Measurements from ENCODE around the gene PLPPR3. TPM values are rescaled to one million over a fixed set of nuclear protein-coding genes. Genes with fewer than 3 reads are reported as not detected.

Gene PLPPR3
- total RNA-seq, 1 experiment from 2014 or later = 57.9 TPM

GRCh38 chr19:813219-814151, 8.3 kb downstream of the PLPPR3 start:
- Histone ChIP-seq H2BK15ac (ENCODE audit: low read depth, low read length) (no peak overlapping the region), H4K20me1 (ENCODE audit: control insufficient read depth, insufficient read depth, insufficient read length) (no peaks in the 10 kb centered on the region), H2BK120ac (ENCODE audit: low read depth, low read length, poor library complexity, severe bottlenecking) (no peak overlapping the region), H3K9me3 (ENCODE audit: control insufficient read depth, low read depth, low read length) (no peaks in the 10 kb centered on the region), H2BK5ac (ENCODE audit: insufficient read length, low read length) (no peak overlapping the region), H3K18ac (ENCODE audit: insufficient read length, low read depth, low read length) (no peak overlapping the region), H2AK5ac (ENCODE audit: insufficient read length, low read length) (no peak overlapping the region), H4K5ac (ENCODE audit: insufficient read length, low read depth, low read length) (no peak overlapping the region), H2AFZ (ENCODE audit: low read length) (no peak overlapping the region), H3K23ac (ENCODE audit: insufficient read length, low read depth, low read length) (no peak overlapping the region), H3K79me2 (ENCODE audit: insufficient read depth, low read length) (no peaks in the 10 kb centered on the region), H4K8ac (replicated peaks; ENCODE audit: insufficient read length, low read depth, low read length) (no peak overlapping the region), H3K14ac (ENCODE audit: insufficient read depth, low read length) (no peak overlapping the region), H3K9ac (ENCODE audit: extremely low read depth, insufficient read length, low read length) (no peak overlapping the region), H3K27ac (ENCODE audit: insufficient read length, low read depth, low read length) (no peak overlapping the region), H3K4me2 (ENCODE audit: insufficient read depth, insufficient read length, low read length) (no peak overlapping the region), H3K27me3 (ENCODE audit: insufficient read depth, low read length) (no peaks in the 10 kb centered on the region), H3K4me1 (ENCODE audit: insufficient read depth, low read length) (no peaks in the 10 kb centered on the region), H3T11ph (ENCODE audit: low read length) (no peak overlapping the region), H3K79me1 (ENCODE audit: insufficient read depth, low read depth, low read length, poor library complexity, severe bottlenecking) (no peaks in the 10 kb centered on the region), H3K4ac (ENCODE audit: low read depth, low read length) (no peak overlapping the region), H3K56ac (ENCODE audit: insufficient read length, low read depth, low read length) (no peak overlapping the region), H2BK12ac (ENCODE audit: insufficient read length, low read depth, low read length) (no peak overlapping the region), H3K23me2 (ENCODE audit: insufficient read length, low read depth, low read length, poor library complexity, severe bottlenecking) (no peaks in the 10 kb centered on the region), H4K91ac (ENCODE audit: insufficient read length, low read depth, low read length) (no peak overlapping the region), H2BK20ac (ENCODE audit: low read depth, low read length, poor library complexity, severe bottlenecking) (no peak overlapping the region)
- Mint-ChIP-seq H3K9me3 (no peaks in the 10 kb centered on the region; a peak in 1 of 5 replicates), H3K27ac (no peak overlapping the region), H3K4me1 (0 out of 4 replicates have a peak, but pooled peaks cover 0 to 3% of the 10 kb centered on the region in 2 experiments), H3K36me3 (ENCODE audit: insufficient read depth in 1 of 3, low read depth in 3 of 3) (peaks cover 31 to 58% (median 58%) of the 10 kb centered on the region in 3 experiments), H3K27me3 (ENCODE audit: low read depth) (peaks cover 3% of the 10 kb centered on the region; the same call in 1 of the 2 replicates), H3K4me3 (no peak overlapping the region)
- DNase-seq = no peak
- TF ChIP-seq CTCF (conservative IDR thresholded peaks at IDR 0.05) = no peak
- no CpG with 5 or more reads among the region's 87 CpGs for WGBS (ENCODE audit: extremely low coverage, insufficient read length, low lambda C conversion rate)

Data from H9 (cell line).